ENCODE measurements around the gene LDB2.
"Not testable (repeated sequence)": the region's sequence is repeated elsewhere in the genome, so short reads cannot be mapped to it uniquely, and the experiment has no call there.

The LDB2 gene

GRCh38 chr4:16897991-16898827 lies at the start of gene LDB2:
LDB2 (minus strand) TSS chr4:16898645.
- peak in 7 of 14 donors; percentile 10 to 48 (median 23) for DNase-seq

- DNase-seq, result no peak
These were observed 44.0 kb upstream of the LDB2 start for GRCh38 chr4:16942491-16942890.

DNA sequence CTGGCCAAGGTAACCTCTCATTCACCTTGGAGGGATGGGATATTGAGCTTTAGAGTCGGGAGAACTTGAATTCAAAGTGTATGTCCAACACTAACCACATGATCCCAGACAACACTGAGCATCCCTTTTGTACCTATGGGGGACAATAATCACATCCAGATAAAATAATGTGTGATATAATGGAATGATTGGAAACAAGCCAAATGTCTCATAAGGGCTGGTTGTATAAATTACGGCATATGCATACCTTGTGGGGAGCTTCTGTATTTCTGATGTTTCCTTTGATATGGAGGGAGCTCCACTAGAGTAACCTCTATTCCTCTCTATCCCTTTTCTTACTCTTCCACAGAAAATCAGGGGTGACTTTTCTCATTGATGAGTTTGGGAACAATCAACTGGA lies 40.7 kb upstream of the LDB2 start:
- no peak for DNase-seq

GRCh38 chr4:16938512-16939040 lies 40.1 kb upstream of the LDB2 start:
- DNase-seq, result no peak

DNA sequence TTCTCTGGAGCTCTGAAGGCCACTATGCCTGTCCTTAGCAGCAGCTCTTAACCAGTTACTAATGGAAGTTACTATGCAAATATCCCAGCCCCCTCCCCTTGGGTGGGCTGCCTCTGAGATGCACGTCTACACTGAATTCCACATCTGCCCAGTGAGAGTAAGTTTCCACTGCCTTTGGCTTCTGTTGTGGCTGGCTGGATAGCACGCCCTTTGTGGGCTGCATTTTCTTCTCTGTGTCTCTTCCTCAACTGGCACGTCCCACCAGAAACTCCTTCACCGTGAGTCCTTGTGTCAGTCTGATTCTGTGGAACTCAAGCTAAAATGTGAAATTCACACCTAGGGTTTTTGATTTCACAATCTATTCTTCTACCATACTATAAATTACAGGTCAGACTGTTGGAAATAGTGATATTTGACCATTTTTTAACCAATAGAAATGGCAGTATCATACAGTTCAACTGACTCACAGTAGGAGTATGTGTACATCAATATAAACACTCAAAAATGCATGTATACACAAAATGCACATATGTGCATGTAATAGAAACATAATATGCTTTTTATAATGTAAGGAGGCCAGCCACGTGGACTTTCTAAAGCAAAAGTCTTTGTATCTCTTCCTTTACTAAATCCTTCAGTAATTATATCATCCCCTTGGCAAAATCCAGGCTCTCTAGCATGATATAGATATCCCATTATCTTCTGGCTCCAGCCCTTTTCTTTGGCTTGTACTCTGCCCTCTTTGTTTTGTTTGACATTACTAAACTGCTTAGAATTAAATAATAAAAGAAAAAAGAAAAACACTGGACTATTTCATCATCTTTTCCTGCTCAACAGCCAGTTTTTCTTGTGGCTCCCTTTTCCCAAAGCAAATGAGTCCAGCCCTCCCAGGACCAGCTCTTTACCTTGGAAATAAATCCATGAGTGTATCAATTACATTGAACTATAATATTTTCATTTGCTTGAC lies 33.2 kb upstream of the LDB2 start:
- no peak for DNase-seq

DNA sequence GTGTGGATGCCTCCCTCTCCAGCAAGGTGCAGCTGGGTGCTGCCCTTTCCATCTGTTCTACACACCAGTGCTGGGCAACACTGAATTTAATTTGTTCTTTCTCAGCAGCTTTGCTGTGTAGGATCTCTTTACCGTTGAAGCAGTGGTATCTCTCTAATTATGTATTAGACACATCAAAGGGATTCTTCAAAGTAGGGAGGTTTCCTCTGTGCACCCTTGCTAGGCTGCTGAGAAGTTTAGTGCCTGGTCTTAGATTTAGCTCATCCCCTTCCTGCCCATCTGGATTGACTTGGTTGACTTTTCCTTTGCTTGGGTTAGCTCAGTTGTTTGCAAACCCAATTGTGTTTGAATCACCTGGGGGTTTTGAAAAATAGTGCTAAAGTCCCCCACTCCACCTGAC lies 27.8 kb upstream of the LDB2 start:
- no peak for DNase-seq

DNA sequence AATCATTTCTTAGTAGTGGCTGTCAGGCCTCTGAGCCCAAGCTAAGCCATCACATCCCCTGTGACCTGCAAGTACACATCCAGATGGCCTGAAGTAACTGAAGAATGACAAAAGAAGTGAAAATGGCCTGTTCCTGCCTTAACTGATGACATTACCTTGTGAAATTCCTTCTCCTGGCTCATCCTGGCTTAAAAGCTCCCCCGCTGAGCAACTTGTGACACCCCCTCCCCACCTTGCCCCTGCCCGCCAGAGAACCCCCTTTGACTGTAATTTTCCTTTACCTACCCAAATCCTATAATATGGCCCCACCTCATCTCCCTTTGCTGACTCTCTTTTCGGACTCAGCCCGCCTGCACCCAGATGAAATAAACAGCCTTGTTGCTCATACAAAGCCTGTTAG lies 20.3 kb upstream of the LDB2 start:
- DNase-seq, result not testable (repeated sequence)

DNA sequence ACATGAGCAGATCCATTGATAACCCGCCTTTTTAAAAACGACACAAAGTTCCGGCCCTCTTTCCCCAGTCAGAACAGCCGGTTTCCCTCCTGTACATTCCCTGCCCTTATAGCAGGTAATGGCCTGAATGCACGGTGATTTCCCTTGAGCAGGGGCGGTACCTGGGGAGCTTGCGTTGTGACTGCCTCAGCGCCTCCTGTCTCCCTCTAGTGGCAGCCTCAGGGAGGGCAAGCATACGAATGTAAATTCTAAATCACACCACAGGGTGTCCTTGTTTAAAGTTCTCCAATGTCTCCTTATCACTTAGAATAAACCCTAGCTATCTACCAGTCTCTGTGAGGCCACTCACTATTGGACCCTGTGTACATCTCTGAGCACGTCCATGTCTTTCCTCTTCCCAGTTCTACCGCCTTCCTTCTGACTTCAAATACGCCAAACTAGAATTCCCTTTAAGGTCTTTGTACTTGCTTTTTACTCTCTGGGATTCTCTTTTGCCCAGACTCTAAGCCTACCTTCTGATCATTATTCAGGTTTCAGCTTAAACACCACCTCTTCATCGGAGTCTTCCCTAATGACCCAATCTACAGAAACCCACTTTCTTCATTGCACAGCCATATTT lies 18.4 kb upstream of the LDB2 start:
- DNase-seq, result no peak

GRCh38 chr4:16916031-16916430 lies 17.6 kb upstream of the LDB2 start:
- no peak for DNase-seq

DNA sequence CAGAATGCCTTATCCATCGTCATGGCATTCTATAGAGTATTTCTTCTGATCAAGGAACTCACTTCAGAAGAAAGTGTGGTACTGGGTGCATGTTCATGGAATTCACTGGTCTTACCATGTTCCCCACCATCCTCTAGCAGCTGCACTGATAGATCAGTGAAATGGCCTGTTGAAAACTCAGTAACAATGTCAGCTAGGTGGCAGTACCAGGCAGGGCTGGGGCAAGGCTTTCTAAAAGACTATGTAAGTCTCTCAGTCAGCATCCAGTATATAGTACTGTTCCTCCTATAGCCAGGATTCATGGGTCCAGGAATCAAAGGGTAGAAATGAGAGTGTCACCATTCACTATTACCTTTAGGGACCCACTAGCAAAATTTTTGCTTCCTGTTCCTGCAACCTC lies 15.8 kb upstream of the LDB2 start:
- no peak for DNase-seq

DNA sequence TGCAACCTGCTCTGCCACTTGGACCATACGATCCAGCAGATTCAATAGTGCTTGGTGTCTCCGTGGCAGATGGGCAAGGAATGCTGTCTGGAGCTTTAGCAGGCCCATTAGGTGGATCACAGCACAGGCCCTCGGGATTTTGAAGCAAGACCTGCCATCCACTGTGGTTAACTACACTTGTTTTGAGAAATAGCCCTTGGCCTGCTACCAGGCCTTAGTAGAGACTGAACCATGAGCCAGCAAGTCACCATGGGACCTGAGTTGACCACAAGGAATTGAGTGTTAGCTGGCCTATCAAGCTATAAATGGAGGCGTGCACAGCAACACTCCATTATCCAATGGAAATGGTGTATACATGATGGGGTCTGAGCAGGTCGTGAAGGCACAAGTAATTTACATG lies 14.5 kb upstream of the LDB2 start:
- DNase-seq, result no peak

DNA sequence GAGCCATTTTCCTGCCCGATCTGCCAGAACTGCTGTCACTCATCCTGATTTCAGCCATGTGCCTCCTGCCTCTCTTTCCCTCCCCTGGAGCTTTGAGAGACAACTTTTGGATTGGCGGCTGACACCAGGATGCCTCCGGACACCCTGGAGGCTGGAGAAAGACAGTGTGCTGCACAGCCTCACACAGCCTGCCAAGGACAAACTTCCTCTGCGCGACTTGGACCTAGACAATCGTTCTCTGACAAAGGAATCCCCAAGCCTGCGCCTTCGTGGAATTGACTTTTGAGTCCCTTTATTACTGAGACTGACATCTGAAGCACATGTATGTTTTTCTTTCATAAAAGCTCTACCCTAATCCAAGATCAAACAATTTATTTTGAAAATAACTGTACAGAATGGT lies 10.8 kb upstream of the LDB2 start:
- no peak for DNase-seq

DNA sequence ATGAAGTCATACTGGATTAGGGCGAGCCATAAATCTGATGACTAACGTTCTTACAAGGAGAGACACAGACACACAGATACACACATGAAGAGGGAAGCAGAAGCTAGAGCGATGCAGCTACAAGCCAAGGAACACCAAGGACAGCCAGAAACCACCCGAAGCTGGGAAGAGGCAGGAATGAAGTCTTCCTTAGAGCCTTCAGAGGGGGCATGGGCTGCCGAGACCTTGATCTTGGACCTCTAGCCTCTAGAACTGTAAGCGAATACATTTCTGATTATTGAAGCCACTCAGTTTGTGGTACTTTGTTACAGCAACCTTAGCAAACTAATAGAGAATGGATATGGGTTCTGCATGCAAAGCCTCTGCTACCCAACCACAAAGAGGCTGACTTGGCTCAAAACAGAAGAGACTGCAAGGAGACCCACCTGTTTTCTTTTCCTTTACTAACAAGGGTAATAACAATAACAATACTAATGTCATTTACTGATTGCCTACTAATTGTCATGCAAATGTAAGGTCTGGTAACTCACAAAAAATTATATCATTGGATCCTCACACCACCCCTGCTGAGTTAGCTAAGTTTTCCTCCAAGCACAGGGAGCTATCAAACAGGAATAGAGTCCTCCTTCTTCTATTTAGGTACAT lies 10.1 kb upstream of the LDB2 start:
- DNase-seq, result no peak

DNA sequence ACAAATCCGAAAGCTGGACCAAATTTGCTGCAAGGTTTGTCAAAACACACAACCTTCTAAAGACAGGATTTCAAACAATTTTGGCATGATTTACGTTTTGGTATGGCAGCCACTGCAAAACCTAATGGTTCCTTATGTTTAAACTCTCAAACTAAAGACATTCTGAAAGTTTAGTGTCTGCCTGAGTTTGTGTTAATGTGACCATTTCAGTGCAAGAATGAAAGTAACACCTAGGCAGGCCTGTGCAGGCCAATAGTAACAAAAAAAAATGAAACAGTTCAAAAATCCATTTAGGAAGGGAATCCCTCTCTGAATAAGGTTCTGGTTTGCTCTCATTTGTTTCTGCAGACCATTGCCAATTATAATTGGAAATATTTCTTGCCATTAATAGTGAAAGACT lies 1.9 kb upstream of the LDB2 start:
- DNase-seq, result no peak

- DNase-seq, result peak in 1 of 14 donors; percentile 6
These were observed 1.3 kb downstream of the LDB2 start for GRCh38 chr4:16896881-16897750.

DNA sequence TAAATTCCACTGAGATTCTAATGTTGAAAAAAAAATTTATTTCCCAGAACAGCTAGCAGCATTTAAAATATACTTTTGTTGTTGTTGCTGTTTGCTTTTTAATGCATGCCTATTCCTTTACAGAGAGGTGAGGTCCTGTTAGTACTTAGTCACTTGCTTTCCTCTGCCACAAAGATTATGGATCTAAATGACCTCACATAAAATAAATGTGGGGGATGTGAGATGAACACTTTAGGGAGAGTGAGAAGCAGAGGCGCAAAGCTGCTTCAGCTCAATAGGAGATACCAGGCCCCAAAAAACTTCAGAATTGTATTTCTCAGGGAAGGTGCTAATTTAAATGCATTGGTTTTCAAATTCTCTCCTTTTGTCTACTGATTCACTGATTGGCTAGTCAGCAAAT lies 4.0 kb downstream of the LDB2 start:
- DNase-seq, result no peak

- no peak for DNase-seq
These were observed 5.2 kb downstream of the LDB2 start for GRCh38 chr4:16893141-16893651.

GRCh38 chr4:16890651-16891050 lies 7.8 kb downstream of the LDB2 start:
- DNase-seq, result no peak

DNA sequence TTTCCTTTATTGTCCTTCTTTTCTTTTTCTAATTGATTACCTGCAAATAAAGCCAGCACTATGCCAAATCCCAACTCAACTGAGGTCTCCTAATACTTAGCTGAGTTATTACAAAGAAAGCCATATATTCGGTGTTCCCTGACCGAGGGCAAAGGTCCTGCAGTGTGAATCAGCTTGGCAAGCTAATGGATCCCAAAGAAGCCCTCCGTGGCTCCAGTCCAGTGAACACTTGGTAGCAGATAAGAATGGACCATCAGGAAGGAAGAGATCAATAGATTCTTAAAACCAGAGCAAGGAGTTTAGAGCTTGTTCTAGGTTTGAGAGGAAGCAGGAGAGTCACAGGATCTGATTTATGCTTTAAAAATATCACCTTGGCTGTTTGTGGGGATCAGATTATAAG lies 8.5 kb downstream of the LDB2 start:
- DNase-seq, result no peak

- DNase-seq, result no peak
These were observed 10.6 kb downstream of the LDB2 start for GRCh38 chr4:16887887-16888286.
